ENCODE results near the gene PIP4K2A.
"Not testable (repeated sequence)": the region's sequence is repeated elsewhere in the genome, so short reads cannot be mapped to it uniquely, and the experiment has no call there.

The PIP4K2A gene

GRCh38 chr10:22692119-22692518 is 22.3 kb downstream of the PIP4K2A start:
- not testable (repeated sequence) for DNase-seq

- DNase-seq = no peak
These were observed 23.6 kb downstream of the PIP4K2A start for GRCh38 chr10:22690614-22691431.

- DNase-seq = no peak
These were observed 24.2 kb downstream of the PIP4K2A start for GRCh38 chr10:22690158-22690557.

- DNase-seq = no peak
These were observed 28.0 kb downstream of the PIP4K2A start for GRCh38 chr10:22686347-22686746.

- no peak for DNase-seq
These were observed 28.5 kb downstream of the PIP4K2A start for GRCh38 chr10:22685926-22686325.

- DNase-seq = no peak
These were observed 29.7 kb downstream of the PIP4K2A start for GRCh38 chr10:22684699-22685098.

GRCh38 chr10:22683140-22683389 is 31.3 kb downstream of the PIP4K2A start:
- DNase-seq = no peak

GRCh38 chr10:22682237-22683139 is 31.9 kb downstream of the PIP4K2A start:
- DNase-seq = no peak

- no peak for DNase-seq
These were observed 32.6 kb downstream of the PIP4K2A start for GRCh38 chr10:22681783-22682183.

GRCh38 chr10:22681301-22681700 is 33.1 kb downstream of the PIP4K2A start:
- DNase-seq = no peak

GRCh38 chr10:22679608-22680007 is 34.8 kb downstream of the PIP4K2A start:
- DNase-seq = no peak

GRCh38 chr10:22677333-22677732 is 37.0 kb downstream of the PIP4K2A start:
- DNase-seq = no peak

GRCh38 chr10:22676435-22676834 is 37.9 kb downstream of the PIP4K2A start:
- no peak for DNase-seq

- no peak for DNase-seq
These were observed 39.8 kb downstream of the PIP4K2A start for GRCh38 chr10:22674573-22674930.

GRCh38 chr10:22673785-22674572 is 40.4 kb downstream of the PIP4K2A start:
- no peak for DNase-seq

GRCh38 chr10:22673091-22673392 is 41.3 kb downstream of the PIP4K2A start:
- no peak for DNase-seq

GRCh38 chr10:22672319-22673090 is 41.9 kb downstream of the PIP4K2A start:
- DNase-seq = no peak

- DNase-seq = no peak
These were observed 43.6 kb downstream of the PIP4K2A start for GRCh38 chr10:22670788-22671187.

- DNase-seq = no peak
These were observed 45.1 kb downstream of the PIP4K2A start for GRCh38 chr10:22669163-22669711.

GRCh38 chr10:22667093-22667480 is 47.3 kb downstream of the PIP4K2A start:
- DNase-seq = no peak

GRCh38 chr10:22666287-22667092 is 47.9 kb downstream of the PIP4K2A start:
- DNase-seq = no peak

GRCh38 chr10:22665329-22665728 is 49.0 kb downstream of the PIP4K2A start:
- DNase-seq = no peak

All from NCI-H526 treated with DMSO at 0.1 percent for 48 hours (cell line).